SU-DHL-6 (cell line): ENCODE results near the gene SOX21.

ENCODE experiments used
- H2AFZ ChIP-seq: fragments of 200-600 bp; sonication (generic); 2 replicates; pipeline ENCODE4 v1.6.1; 2014; ENCODE audit warnings: low read depth, mild to moderate bottlenecking, moderate library complexity, mixed read lengths, antibody characterized with exemption, low read length; ENCODE audit not compliant: severe bottlenecking
- H3F3A ChIP-seq: fragments of 200-600 bp; shearing (Covaris generic); 2 replicates; pipeline ENCODE4 v1.6.0; 2016; ENCODE audit warnings: antibody characterized with exemption, mild to moderate bottlenecking; ENCODE audit not compliant: insufficient read depth
- H3K27ac ChIP-seq: fragments of 200-600 bp; sonication (generic); 2 replicates; pipeline ENCODE4 v1.5.1; 2016; ENCODE audit warnings: low read depth, mild to moderate bottlenecking, low read length, moderate library complexity, mixed read lengths
- H3K27me3 ChIP-seq: fragments of 200-600 bp; sonication (generic), shearing (Covaris generic); 2 replicates; pipeline ENCODE4 v1.6.0; 2014; ENCODE audit warnings: mild to moderate bottlenecking, low read length
- H3K36me3 ChIP-seq: fragments of 200-600 bp; sonication (generic); 2 replicates; pipeline ENCODE4 v1.6.1; 2014; ENCODE audit warnings: mild to moderate bottlenecking, low read length, mixed read lengths
- H3K4me2 ChIP-seq: fragments of 300-600, 200-600 bp; shearing (Covaris generic), sonication (generic); 2 replicates; pipeline ENCODE4 v1.6.0; 2014; ENCODE audit warnings: low read length, low read depth, mild to moderate bottlenecking; ENCODE audit not compliant: poor library complexity, severe bottlenecking
- H3K4me3 ChIP-seq: fragments of 200-600 bp; sonication (generic); 2 replicates; pipeline ENCODE4 v1.5.1; 2014; ENCODE audit warnings: antibody characterized with exemption, low read length, mild to moderate bottlenecking, mixed read lengths; ENCODE audit not compliant: insufficient read depth, poor library complexity, severe bottlenecking
- H3K79me2 ChIP-seq: fragments of 200-600 bp; sonication (generic); 2 replicates; pipeline ENCODE4 v1.6.1; 2014; ENCODE audit warnings: mild to moderate bottlenecking, low read length, moderate library complexity; ENCODE audit not compliant: insufficient read depth
- H3K9ac ChIP-seq: fragments of 200-600 bp; sonication (generic); 2 replicates; pipeline ENCODE4 v1.7.0; 2014; ENCODE audit warnings: mild to moderate bottlenecking, low read length
- H3K9me2 ChIP-seq: fragments of 200-600 bp; sonication (generic); replicated peaks from 2 replicates; pipeline ENCODE4 v1.6.1; 2014; ENCODE audit warnings: low read length; ENCODE audit not compliant: insufficient read depth
- H3K9me3 ChIP-seq: fragments of 200-600 bp; sonication (generic); 2 replicates; pipeline ENCODE4 v1.6.1; 2014; ENCODE audit warnings: low read length, mixed read lengths; ENCODE audit not compliant: insufficient read depth
- H4K20me1 ChIP-seq: fragments of 200-600 bp; sonication (generic); 2 replicates; pipeline ENCODE4 v1.6.1; 2014; ENCODE audit warnings: low read depth, mild to moderate bottlenecking, antibody characterized with exemption, low read length, moderate library complexity, mixed read lengths
- EZH2phosphoT487 ChIP-seq: fragments of 200-600 bp; sonication (generic), shearing (Covaris generic); conservative IDR thresholded peaks from 2 replicates; pipeline ENCODE4 v1.6.1; 2018; ENCODE audit warnings: mild to moderate bottlenecking, antibody characterized with exemption, low read length, moderate library complexity, mixed read lengths
- TF ChIP-seq, protein P1 (sequence below): fragments of 200-600 bp; sonication (generic); IDR thresholded peaks from one replicate; pipeline ENCODE4 v1.5.1; 2017; ENCODE audit warnings: antibody characterized with exemption, mild to moderate bottlenecking, low read length, moderate library complexity; ENCODE audit not compliant: insufficient read depth, poor library complexity, severe bottlenecking

SOX21 gene

DNA sequence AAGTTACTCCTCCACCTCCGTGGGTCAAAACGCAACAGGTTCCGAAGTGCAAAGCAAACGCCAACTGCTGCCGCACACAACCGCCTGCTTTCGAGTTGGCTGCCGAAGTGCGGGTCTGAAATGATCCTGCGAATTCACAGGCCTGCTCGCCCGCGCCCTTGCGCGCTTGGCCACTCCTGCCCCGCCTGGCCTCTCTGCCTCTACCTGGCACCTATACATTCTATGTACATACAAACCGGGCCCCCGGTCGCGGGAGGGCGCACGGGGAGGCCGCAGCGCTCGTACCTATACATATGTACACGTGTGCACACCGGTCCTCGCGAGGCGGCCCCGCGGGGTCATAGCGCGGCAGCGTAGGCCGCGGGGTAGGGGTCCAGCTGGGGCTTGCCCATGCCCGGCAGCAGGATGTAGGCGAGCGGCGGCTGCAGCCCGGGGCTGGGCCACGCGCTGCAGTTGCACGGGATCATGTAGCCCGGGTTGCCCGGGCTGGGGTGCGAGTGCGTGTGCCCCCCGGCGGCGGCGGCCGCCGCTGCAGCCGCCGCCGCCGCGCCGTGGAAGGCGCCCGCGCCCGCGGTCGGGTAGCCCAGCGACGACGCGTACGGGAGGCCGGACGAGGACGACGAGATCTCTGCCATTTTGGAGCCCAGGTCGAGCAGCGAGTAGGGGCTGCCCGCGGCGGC, 1.3 kb downstream of the SOX21 start:
- Histone ChIP-seq H2AFZ (no peak overlapping the region), H3K27me3 (no peaks in the 10 kb centered on the region), H3F3A (no peaks in the 10 kb centered on the region), H3K4me2 (no peak overlapping the region), H4K20me1 (no peaks in the 10 kb centered on the region), H3K9me2 (no peaks in the 10 kb centered on the region), H3K27ac (no peak overlapping the region), H3K79me2 (no peaks in the 10 kb centered on the region), H3K4me3 (no peak overlapping the region), H3K36me3 (no peaks in the 10 kb centered on the region), H3K9me3 (no peaks in the 10 kb centered on the region), H3K9ac (no peak overlapping the region)
- no peak for TF ChIP-seq EZH2phosphoT487
- TF ChIP-seq, protein P1, sequence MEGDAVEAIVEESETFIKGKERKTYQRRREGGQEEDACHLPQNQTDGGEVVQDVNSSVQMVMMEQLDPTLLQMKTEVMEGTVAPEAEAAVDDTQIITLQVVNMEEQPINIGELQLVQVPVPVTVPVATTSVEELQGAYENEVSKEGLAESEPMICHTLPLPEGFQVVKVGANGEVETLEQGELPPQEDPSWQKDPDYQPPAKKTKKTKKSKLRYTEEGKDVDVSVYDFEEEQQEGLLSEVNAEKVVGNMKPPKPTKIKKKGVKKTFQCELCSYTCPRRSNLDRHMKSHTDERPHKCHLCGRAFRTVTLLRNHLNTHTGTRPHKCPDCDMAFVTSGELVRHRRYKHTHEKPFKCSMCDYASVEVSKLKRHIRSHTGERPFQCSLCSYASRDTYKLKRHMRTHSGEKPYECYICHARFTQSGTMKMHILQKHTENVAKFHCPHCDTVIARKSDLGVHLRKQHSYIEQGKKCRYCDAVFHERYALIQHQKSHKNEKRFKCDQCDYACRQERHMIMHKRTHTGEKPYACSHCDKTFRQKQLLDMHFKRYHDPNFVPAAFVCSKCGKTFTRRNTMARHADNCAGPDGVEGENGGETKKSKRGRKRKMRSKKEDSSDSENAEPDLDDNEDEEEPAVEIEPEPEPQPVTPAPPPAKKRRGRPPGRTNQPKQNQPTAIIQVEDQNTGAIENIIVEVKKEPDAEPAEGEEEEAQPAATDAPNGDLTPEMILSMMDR = no peak

DNA sequence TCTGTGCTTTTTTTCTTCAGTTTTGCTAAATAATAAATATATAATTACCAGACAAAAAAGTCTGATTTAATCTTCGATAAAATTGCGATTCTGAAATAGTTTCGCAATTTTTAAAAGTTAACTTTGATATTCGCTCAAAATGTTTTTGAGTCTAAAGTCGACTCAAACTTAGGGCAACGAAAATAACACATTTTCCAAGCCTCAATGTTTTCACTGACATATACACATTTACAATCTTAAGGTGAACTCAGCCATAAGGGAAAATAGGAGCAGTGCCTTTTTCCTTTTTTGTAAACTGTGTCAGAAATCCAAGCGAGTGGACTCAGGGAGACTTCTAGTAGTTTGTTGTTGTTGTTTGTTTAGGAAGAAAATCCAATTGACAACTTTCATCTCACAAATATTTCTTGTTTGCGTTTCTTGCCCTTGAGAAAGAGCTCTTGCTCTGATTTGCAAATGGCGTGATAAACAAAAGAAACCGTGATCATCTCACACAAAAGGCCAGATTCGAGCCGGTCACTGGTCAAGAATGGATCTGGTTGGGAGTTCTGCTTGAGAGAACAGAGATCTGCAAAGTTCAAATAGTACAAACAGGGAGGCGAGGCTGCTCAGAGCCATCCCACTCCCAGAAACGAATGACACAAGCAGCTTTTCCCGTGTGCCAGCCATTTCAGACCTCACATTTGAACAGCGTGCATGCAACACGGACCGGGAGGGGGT, 2.1 kb downstream of the SOX21 start:
- no peak overlapping the region for H2AFZ ChIP-seq
- no peaks in the 10 kb centered on the region for H3K27me3 ChIP-seq
- H3K9ac ChIP-seq = no peak overlapping the region

DNA sequence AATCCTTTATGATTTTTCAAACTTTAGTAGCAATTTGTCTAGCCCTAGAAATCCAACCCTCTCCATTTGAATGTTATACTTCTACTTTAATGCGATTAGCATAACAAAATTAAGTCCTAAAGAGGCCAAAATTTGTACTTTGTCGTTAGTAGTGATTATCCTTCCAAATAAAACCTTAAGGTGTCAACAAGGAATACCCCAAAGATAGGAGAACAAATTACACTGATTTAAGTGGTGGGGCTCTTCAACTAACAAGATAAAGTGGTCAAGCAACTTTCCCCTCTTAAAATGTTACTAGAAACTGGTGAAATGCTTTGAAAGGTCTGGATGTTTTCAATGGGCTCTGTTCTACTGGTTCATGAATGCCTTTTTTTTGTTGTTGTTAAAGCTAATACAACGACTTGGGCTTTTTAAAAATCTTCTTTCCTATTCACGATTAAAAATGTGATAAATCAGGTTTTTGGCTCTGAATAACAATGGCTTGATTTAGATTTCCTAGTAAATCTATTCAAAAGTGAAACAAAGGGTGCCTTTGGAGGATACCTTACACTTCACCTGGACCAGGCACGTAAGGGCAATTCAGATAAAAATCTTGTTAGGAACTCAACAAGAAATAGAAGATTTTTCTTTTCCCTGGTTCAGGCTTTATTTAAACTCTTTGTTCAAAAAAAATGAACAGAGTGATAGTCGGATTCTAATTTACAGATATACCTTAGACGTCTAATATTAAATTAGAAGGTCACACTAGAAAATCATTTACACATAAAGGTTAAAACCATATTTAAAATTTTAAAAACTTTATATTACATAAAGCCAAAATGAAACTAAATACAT, 3.1 kb downstream of the SOX21 start:
- no peak for TF ChIP-seq EZH2phosphoT487
- TF ChIP-seq, protein P1 = no peak
- Histone ChIP-seq H3K27ac (no peak overlapping the region), H3F3A (no peaks in the 10 kb centered on the region), H3K4me3 (no peak overlapping the region), H4K20me1 (no peaks in the 10 kb centered on the region), H3K9me3 (no peaks in the 10 kb centered on the region), H3K27me3 (no peaks in the 10 kb centered on the region), H3K79me2 (no peaks in the 10 kb centered on the region), H3K9me2 (no peaks in the 10 kb centered on the region), H3K4me2 (no peak overlapping the region), H3K36me3 (no peaks in the 10 kb centered on the region), H2AFZ (no peak overlapping the region), H3K9ac (no peak overlapping the region)

More for the DNA sequence above, 2.1 kb downstream of the SOX21 start:
- Histone ChIP-seq H3K4me2 (no peak overlapping the region), H3K36me3 (no peaks in the 10 kb centered on the region), H3K9me3 (no peaks in the 10 kb centered on the region), H3F3A (no peaks in the 10 kb centered on the region), H3K27ac (no peak overlapping the region), H4K20me1 (no peaks in the 10 kb centered on the region), H3K79me2 (no peaks in the 10 kb centered on the region), H3K9me2 (no peaks in the 10 kb centered on the region), H3K4me3 (no peak overlapping the region)
- no peak for TF ChIP-seq EZH2phosphoT487
- TF ChIP-seq, protein P1 = no peak
